HG03045 (cell line): ENCODE data around the gene CDCA5.

ENCODE experiments used
- ATAC-seq: cut with Tn5 transposase; IDR thresholded peaks from one replicate; pipeline ENCODE4 v1.9.1; 2021; ENCODE audit warnings: mild to moderate bottlenecking, moderate library complexity; ENCODE audit not compliant: unreplicated experiment

The CDCA5 gene

DNA sequence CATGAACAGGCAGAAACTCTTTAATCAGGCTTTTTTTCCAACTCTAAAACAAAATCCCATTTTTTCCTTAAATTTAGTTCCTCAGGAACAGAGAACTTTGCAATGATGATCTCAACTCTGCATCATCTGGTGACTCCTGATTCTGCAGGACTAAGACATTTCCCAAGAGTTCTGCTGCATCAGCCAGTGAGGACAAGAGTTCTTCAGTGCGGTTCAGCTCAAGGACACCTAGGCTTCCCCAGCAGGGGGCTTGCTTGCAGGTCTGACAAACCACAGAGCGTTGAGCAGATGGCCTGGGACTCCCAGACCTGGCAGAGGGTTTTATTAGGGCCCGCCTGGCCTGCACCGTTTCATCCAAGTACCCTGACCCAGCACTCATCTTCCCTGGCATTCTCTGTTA lies 6.4 kb downstream of the CDCA5 start:
- no peak for ATAC-seq

DNA sequence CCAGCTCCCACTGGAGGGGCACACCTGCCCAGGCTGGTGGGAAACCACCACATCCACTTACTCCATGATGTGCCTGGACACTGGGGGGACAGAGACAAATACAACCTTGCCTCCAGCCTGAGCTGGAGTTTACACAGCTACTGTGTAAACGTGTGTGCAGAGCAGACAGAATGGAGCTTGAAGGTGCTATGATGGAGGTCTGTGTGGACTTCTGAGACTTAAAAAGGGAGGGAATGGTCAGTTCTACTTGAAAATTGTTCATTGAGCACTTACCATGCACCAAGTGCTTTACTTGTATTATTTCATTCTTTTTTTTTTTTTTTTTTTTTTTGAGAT lies 11.2 kb downstream of the CDCA5 start:
- no peak for ATAC-seq

DNA sequence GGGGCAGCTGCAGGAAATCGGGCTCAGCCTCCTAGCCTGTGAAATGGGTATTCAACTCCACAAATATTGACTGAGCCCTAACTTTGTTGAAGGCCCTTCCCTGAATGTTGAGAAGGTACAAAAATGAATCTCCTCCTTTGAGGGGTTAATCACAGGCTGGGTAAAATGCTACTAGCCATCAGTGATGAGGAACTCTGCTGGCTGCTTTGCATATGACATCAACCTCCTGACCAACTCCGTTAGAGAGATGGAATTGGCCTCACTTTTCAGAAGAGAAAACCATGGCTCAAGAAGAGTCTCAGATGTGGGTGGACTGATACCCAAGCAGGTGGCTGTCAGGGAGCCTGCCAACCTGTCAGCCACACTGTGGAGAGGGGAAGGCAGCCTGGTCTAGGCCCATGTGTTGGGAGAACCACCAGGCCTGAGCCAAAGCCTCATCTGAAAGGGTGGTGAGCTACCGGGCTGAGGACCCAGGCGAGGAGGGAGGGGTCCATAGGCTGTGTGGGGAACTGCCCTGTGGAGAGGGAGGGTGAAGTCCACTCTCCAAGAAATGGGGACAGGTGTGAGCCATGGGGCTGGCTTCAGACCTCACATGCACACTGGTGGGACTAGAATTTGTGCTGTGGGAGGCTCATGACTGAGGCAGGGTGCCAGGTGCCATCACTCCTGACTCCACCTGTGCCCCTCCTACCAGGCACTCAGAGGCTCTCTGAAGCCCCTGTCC lies 11.8 kb downstream of the CDCA5 start:
- no peak for ATAC-seq

DNA sequence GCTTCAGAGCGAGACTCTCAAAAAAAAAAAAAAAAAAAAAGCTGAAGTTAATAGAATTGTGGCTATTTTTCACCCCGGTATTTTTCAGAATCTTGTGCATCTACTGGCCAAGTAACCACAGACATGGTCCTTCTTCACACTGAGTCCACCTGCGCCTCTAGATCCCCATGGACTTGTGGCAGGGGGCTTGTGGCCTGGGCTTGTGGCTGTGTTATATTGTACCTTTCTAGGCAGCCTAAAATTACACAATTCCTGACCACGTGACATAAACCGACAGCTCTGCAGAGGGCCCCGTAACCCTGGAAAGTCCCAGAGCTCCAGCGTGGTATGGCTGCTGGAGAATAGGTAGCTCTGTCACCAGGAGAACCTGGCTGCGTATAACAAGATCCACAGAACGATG lies 14.6 kb downstream of the CDCA5 start:
- ATAC-seq = no peak

DNA sequence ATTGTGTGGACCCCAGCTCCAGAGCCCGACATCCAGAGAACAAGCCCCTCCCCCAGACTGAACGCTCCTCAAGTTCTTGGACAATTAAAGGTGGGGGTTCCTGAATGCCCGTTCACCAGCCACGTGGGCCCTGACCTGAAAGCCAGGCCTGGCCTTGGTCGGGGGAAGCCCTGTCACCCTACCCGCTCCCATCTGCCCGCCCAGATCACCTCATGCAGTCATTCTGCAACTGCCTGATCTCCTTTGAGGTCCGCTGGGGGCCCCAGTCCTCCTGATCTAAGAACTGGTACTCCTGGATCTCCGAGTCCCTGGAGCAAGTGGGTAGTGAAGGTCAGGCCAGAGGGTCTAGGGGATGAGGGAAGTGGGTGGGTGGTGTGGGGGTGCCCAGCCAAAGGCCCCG lies 16.4 kb downstream of the CDCA5 start:
- ATAC-seq = no peak

DNA sequence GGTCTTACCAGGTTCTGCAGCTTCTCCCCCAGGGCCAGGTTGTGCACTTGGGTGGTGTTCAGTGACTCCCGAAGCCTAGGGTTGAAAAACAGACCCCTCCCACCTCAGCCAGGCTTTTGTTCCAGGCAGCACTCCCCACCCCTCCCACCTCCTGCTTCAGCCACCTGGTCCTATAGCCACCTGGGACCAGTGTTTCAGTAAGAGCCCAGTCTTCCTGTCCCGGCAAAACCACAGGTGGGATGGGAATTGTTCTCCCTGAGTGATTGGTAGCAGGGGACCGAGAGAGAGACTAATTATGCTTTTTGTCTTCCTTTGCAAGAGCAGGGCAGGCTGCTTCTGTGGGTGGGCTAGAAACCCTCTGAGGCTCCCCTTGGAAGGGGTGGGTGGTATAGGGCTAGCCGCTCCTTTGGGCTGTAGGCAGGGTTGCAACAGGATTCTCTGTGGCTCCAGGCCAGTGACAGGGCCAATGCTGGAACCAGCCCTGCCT lies 17.0 kb downstream of the CDCA5 start:
- ATAC-seq = no peak

DNA sequence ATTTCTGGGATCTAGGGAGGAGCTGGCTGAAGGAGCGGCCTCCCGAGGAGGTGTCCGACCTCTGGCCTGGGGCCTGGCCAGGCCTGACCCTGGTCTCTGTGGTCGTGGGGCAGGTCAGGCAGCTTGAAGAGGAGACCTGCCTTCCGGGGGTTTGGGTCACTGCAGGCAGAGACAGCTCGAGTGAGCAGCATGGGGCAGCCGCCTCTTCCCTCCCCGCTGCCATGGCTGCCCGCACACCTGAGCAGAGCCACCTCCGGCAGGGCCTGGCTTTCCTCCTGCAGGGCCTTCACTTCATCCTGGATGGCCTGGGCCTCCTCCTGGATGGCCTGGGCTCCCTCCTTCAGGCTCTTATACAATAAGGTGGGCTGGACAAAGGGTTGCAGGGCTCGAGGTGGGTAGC lies 17.5 kb downstream of the CDCA5 start:
- no peak for ATAC-seq

DNA sequence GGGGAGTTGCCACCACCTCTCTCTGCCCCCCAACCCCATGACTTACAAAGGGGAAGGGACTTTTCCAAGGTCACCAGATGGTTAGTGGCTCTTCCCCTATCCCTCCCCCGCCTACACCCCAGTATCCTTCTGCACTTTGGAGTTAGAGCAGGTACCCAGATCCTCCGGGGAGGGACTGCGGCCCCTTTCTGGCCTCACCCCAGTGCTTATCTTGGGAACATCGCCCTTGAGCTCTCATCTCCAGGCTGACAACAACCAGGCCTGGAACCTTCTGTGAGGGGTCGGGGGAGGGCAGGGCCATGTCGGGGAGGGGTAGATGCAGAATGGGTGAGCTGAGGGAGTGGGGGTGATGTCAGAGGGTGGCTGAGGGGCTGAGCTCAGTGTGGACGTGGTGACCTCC lies 18.0 kb downstream of the CDCA5 start:
- ATAC-seq = no peak

DNA sequence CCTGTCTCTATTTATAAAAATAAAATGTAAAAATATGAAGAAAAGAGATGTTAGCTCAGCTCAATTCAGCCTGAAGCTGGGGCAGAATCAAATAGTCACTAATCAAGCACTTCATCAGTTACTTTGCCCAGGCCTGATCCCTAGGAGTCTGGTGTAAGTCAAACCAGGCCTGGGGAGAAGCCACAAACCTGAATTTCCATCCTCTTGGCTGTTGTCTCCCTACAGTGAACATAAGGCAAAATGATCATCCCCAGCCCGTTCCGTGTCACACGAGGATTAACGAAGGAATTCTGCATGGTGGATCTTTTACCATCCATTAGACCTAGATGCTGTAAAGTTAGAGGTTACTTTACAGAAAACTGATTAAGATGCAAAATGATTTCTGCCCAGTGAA lies 19.0 kb downstream of the CDCA5 start:
- no peak for ATAC-seq

DNA sequence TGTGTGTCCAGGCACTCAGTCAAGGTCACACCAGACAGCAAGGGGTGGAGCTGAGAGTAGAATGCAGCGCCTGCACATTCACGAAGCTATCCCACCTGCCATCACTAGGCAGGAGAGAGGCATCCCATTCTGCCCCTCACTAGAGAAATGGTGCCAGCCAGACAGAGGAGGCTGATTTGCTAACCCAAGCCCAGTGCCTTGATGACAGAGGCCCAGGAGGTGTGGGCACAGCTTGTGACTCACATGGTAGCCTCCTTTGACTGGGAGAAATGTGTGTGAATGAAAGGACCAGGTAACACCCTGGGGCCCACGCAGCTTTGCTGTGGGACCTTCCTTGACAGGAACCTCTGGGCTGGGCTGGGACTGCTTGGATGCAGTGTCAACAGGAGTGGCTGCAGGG lies 20.3 kb downstream of the CDCA5 start:
- no peak for ATAC-seq

DNA sequence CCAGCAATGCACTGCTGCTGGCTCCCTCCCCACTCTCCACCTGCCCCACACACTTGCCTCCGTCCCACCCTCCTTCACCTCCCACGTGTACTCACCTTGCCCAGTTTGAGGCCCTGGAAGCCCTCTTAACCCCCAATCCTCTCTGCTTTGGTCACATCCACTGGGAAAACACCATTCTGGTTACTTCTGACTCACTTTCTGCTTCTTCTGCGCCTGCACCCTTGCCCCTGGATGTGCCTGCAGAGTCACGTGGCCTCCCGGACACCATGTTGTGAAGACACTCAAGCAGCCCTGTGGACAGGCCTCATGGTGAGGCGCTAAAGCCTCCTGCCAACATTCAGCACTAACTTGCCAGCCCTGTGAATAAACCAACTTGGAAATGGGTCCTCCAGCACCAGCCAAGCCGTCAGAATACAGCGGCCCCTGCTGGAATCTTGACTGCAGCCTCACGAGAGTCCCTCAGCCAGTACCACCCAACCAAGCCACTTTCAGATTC lies 22.9 kb downstream of the CDCA5 start:
- ATAC-seq = no peak

DNA sequence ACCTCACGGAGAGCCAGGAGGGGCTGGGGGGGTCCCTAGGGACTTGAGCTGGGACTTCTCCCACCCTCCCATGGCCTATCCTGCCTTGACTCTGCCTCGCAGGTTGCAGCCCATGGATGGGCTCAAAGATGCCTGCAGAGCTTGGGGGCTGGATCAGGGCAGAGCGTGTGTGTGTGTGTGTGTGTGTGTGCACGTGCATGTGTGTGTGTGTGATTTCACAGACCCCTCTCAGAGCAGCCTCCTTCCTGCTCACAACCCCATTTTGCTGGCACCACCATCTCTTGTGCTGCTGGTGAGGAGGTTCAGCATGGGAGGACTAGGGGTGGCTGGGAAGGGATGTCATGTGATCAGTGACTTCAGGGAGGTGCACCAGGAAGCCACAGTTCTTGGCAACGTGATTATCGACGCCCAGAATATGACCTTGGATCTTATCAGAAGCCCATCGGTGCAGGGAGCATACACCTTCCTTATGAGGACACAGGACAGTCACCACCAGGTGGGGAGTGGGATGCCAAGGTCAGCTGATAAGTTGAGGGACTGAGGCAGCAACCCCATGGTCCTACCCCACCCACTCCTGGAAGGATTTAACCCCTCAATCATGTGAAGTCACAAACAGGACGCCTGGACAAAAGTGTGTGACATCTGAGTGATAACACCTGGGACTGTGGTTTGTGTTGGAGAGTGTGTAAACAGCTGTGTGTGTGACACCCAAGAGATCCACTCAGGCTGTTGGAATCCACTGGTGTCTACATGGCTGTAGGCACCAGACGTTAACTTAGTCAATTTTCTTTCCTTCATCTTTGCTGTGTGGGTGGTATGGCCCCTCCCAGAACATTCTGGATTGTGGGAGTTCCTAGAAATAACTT lies 23.6 kb downstream of the CDCA5 start:
- ATAC-seq = no peak

DNA sequence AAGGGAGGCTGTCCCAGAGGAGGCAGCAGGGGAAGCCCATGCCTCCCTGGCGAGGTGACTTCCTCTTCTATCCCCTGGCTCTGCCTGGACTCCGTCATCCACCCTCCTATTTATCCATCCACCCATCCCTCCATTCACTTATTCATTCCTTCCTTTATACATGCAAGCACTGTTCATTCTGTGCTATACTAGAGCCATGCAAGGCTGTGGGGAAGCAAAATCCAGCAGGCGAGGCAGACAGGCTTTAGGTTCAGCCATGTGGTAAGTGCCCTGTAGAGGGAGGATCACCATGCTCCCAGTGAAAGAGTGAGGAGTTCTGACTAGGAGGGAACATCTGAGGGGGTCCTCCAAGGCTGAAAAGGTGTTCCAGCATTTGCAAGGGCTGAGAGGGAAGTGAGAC lies 24.3 kb downstream of the CDCA5 start:
- no peak for ATAC-seq

DNA sequence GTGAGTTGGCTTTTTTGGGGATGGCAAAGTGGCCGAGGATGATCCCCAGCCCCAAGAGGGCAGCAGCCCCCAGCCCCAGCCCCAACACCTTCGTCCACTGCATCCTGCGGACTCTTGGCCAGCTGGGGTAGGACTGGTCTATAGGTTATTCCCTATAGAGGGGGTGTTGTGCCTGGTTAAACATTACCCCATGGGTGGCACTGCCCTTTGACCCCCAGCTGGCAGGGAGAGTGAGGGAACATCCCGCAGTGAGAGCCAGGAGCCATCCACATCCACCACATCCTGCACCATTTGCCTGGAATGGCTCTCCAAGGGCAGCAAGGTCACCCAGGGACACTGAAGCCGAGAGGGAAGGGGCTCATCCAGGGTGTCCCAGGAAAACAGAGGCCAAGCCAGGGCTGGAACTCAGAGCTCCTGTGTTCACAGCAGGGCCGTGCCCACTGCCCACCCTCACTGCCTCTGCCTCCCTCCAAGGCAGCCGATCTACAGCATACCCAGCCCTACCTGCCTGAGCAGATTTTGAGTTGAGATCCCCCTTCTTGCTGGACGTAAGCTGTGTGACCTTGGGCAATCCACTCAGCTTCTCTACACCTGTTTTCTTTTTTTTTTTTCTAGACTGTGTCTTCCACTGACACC lies 25.3 kb downstream of the CDCA5 start, which contains the start of gene NAALADL1:
TSS of gene NAALADL1 (minus strand) at position 135 of the 636 bp plus-strand sequence. CDS start at position 103, 32 bp downstream.
- ATAC-seq = no peak

DNA sequence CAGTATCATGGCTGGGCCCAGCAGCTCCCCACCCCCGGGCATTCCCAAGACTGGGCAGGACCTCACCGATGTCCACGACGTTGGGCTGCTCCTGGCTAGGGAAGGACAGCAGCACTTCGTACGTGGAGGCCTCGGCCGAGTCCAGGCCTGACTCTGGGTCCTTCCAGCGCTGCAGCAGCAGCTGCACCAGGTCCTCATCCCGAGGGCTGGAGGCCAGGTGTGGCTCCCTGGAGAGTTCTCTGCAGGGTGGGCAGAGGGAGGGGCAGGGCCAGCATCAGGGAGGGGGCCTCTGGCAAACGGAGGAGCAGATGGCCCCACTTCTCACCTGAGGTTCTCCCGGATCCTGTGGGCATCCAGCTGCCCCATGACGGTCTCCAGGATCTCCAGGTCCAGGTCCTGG lies 25.8 kb downstream of the CDCA5 start:
- no peak for ATAC-seq

DNA sequence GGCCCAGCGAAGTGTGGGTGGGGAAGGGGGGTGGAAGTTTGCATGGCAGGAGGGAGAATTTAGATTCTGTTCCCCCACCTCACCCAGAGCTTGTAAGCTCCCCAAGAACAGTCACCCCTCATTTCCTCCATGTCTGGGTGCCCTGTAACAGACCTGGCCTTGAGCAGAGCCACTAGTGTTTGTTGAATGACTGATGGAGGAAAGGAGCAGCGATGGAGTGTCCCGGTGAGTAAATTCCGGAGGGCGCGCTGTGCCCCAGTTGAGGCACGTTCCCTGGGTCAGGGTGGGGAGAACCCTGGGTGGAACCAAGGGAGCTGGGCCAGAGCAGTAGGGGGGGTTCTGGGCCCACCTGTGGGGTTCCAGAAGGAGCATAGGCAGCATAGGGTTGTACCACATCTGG lies 26.3 kb downstream of the CDCA5 start:
- ATAC-seq = no peak

DNA sequence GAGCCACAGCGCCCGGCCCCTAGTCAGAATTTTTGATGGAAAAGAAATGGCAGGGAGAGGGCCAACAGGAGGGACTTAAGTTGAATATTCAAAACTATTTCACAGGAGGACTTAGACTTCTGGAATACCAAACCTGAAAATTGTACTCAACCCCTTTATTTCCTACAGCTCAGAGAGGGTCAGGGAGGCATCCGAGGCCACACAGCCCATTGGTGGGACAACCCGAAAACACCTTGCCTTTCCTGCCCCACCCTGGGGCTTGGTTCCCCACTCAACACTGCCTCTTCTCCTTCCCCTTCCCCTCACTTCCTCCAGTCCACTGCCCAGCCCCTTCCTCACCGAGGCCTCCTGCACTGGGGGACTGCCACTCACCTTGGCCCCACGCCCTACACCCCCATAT lies 26.8 kb downstream of the CDCA5 start:
- no peak for ATAC-seq

DNA sequence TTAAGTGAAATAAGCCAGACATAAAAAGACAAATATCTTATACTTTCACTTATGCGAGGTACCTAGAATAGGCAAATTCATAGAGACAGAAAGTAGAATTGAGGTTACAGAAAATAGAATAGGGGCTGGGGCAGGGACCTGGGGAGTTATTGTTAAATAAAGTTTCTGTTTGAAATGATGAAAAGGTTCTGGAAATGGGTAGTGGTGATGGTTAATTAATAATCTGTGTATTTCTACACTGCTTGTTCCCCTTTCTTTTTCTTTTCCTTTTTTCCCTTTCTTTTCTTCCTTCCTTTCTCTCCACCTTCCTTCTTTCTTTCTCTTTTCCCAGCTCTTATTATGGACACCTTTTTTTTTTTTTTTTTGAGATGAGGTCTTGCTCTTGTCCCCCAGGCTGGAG lies 28.3 kb downstream of the CDCA5 start:
- ATAC-seq = no peak

DNA sequence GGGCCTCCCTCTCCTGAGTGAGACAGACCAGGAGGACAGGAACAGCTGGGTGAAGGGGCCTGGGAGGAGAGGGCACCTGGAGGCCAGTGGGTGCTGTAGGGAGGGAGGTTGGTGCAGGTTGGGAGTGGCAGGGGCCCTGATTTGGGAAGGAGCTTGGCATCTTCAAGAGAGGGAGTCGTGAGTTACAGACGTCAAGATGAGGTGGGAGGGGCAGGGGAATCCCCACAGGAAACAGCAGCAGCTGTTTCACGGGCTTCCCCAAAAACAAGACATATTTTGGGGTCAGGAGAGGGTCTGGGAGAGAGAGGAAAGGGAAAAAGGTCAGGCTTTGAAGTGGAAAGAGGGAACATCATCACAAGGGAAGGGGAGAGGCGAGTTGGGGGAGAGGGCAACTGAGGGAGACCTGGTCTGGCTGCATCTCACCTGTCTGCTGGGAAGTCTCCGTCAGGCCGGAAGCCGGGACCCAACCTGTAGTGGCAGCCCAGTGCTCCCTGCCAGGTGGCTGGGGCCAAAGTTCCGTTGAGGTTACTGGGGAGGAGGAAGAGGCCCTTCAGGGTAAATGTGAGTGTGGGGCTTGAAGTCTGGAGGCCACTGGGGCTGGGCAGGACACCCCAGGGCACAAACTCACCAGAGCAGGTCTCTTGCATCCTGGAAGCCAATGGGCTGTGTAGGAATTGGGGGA lies 29.9 kb downstream of the CDCA5 start:
- ATAC-seq = no peak

DNA sequence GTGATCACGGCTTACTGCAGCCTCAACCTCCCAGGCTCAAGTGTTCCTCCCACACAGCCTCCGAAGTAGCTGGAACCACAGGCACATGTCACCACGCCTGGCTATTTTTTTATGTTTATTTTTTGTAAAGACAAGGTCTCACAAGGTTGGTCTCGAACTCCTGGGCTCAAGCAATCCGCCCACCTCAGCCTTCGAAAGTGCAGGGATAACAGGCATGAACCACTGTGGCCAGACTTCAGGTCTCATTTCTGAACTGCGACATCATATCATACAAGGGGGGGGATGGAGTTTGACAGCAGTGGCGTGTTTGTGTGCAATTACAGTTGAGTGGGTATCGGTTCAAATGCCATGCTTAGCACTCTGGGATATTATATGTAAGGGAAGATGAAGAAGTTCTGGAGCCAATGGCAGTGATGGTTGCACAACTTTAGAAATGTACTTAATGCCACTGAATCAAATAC lies 32.4 kb downstream of the CDCA5 start:
- no peak for ATAC-seq
